Measurements from ENCODE around the gene SPINK1. TPM values are rescaled to one million over a fixed set of nuclear protein-coding genes. Genes with fewer than 3 reads are reported as not detected.

Gene SPINK1
- total RNA-seq, 1 donor from 2014 or later: not detected

GRCh38 chr5:147786142-147786541, 45.3 kb downstream of the SPINK1 start:
- H3K9me3 ChIP-seq: no peaks in the 10 kb centered on the region
- no peaks in the 10 kb centered on the region for H3K27me3 ChIP-seq
- H3K27ac ChIP-seq: no peak overlapping the region
- H3K36me3 ChIP-seq: no peaks in the 10 kb centered on the region
- no peaks in the 10 kb centered on the region for H3K4me1 ChIP-seq
- intact Hi-C loops (cut with DNase I): no loop called here
- no peak overlapping the region for H3K4me3 ChIP-seq
- TF ChIP-seq CTCF (IDR thresholded peaks at IDR 0.05): no peak
- no peak for DNase-seq (ENCODE audit: low spot score in 2 of 2)

GRCh38 chr5:147784146-147784987, 47.1 kb downstream of the SPINK1 start:
- H3K27me3 ChIP-seq: no peaks in the 10 kb centered on the region
- no peaks in the 10 kb centered on the region for H3K9me3 ChIP-seq
- no peak for DNase-seq (ENCODE audit: low spot score in 2 of 2)
- no peak overlapping the region for H3K27ac ChIP-seq
- intact Hi-C loops (cut with DNase I): no loop called here
- H3K4me3 ChIP-seq: no peak overlapping the region
- no peaks in the 10 kb centered on the region for H3K36me3 ChIP-seq
- no peaks in the 10 kb centered on the region for H3K4me1 ChIP-seq
- TF ChIP-seq CTCF (IDR thresholded peaks at IDR 0.05): no peak

- no peaks in the 10 kb centered on the region for H3K9me3 ChIP-seq
- no peak for DNase-seq (ENCODE audit: low spot score in 2 of 2)
- intact Hi-C loops (cut with DNase I): no loop called here
- H3K36me3 ChIP-seq: no peaks in the 10 kb centered on the region
- H3K4me1 ChIP-seq: no peaks in the 10 kb centered on the region
- peak within 1 kb of the TSS; percentile 37 to 39 for H3K4me3 ChIP-seq
- no peak for TF ChIP-seq CTCF (IDR thresholded peaks at IDR 0.05)
- no peaks in the 10 kb centered on the region for H3K27me3 ChIP-seq
- H3K27ac ChIP-seq: no peak within 1 kb of the TSS
Measured at GRCh38 chr5:147782110-147783028, 49.1 kb downstream of the SPINK1 start, which contains the start of gene JAKMIP2. JAKMIP2 (minus strand) TSS chr5:147782728; CDS start chr5:147671806, 110,922 bp downstream.

- intact Hi-C loops (cut with DNase I): no loop called here
- Histone ChIP-seq H3K4me3 (no peak overlapping the region), H3K36me3 (no peaks in the 10 kb centered on the region), H3K9me3 (no peaks in the 10 kb centered on the region), H3K27me3 (no peaks in the 10 kb centered on the region), H3K27ac (no peak overlapping the region), H3K4me1 (no peaks in the 10 kb centered on the region)
- no peak for DNase-seq (ENCODE audit: low spot score in 2 of 2)
- TF ChIP-seq CTCF (IDR thresholded peaks at IDR 0.05): no peak
Measured at GRCh38 chr5:147780924-147781573, 50.4 kb downstream of the SPINK1 start.

GRCh38 chr5:147779694-147780093, 51.8 kb downstream of the SPINK1 start:
- Histone ChIP-seq H3K27ac (no peak overlapping the region), H3K9me3 (no peaks in the 10 kb centered on the region), H3K36me3 (no peaks in the 10 kb centered on the region), H3K4me3 (no peak overlapping the region), H3K27me3 (no peaks in the 10 kb centered on the region), H3K4me1 (no peaks in the 10 kb centered on the region)
- TF ChIP-seq CTCF (IDR thresholded peaks at IDR 0.05): no peak
- no peak for DNase-seq (ENCODE audit: low spot score in 2 of 2)
- intact Hi-C loops (cut with DNase I): no loop called here
